ENCODE data around the gene HRK. TPM values are rescaled to one million over a fixed set of nuclear protein-coding genes. Genes with fewer than 3 reads are reported as not detected.

Gene HRK
- total RNA-seq = not detected

- POLR2A ChIA-PET = no interaction called here
- CTCF ChIA-PET = interaction anchor here (0.7 to 1.5 kb wide), 5 partner anchors 11 to 603 kb away, joined by 3 to 4 read pairs (median 3); no protein-coding TSS in a partner anchor
- Mint-ChIP-seq H3K27ac (no peak within 1 kb of the TSS), H3K4me3 (peak within 1 kb of the TSS; percentile 57), H3K36me3 (ENCODE audit: low read depth) (no peaks in the 10 kb centered on the region), H3K4me1 (peaks cover 35% of the 10 kb centered on the region), H3K9me3 (ENCODE audit: low read depth) (no peaks in the 10 kb centered on the region), H3K27me3 (peaks cover 55% of the 10 kb centered on the region)
- intact Hi-C loops (cut with DNase I, micrococcal nuclease) = loop anchor here in 1 of 2 experiments (5.0 kb wide), 1 partner anchor 179 kb away; no protein-coding TSS in a partner anchor
- ATAC-seq = no peak
- DNase-seq = peak; percentile 21
Observed at GRCh38 chr12:116881325-116881876, at the start of gene HRK. TSS of gene HRK (minus strand) at chr12:116881441. CDS start at chr12:116881307, 134 bp downstream.

- Mint-ChIP-seq H3K27me3 (no peaks in the 10 kb centered on the region), H3K4me1 (peaks cover 24% of the 10 kb centered on the region), H3K9me3 (ENCODE audit: low read depth) (no peaks in the 10 kb centered on the region), H3K36me3 (ENCODE audit: low read depth) (peaks cover 28% of the 10 kb centered on the region), H3K4me3 (no peak overlapping the region), H3K27ac (no peak overlapping the region)
- no peak for DNase-seq
- CTCF ChIA-PET = interaction anchor here (0.7 to 1.1 kb wide), 2 partner anchors 9 to 13 kb away, joined by 3 to 4 read pairs; no protein-coding TSS in a partner anchor
- intact Hi-C loops (cut with DNase I, micrococcal nuclease) = loop anchor here in 1 of 2 experiments (10.0 kb wide), 1 partner anchor 205 kb away; no protein-coding TSS in a partner anchor
- POLR2A ChIA-PET = no interaction called here
- no peak for ATAC-seq
Observed at GRCh38 chr12:116929885-116930284, 48.6 kb upstream of the HRK start.

- POLR2A ChIA-PET = no interaction called here
- no peak for ATAC-seq
- H3K4me3 Mint-ChIP-seq = no peak overlapping the region
- no peaks in the 10 kb centered on the region for H3K9me3 Mint-ChIP-seq (ENCODE audit: low read depth)
- H3K36me3 Mint-ChIP-seq (ENCODE audit: low read depth) = peaks cover 26% of the 10 kb centered on the region
- CTCF ChIA-PET = no interaction called here
- H3K27ac Mint-ChIP-seq = no peak overlapping the region
- H3K4me1 Mint-ChIP-seq = peaks cover 36% of the 10 kb centered on the region
- intact Hi-C loops (cut with DNase I, micrococcal nuclease) = loop anchor here in 1 of 2 experiments (10.0 kb wide), 1 partner anchor 206 kb away; no protein-coding TSS in a partner anchor
- no peak for DNase-seq
- H3K27me3 Mint-ChIP-seq = no peaks in the 10 kb centered on the region
Observed at GRCh38 chr12:116928504-116928903, 47.3 kb upstream of the HRK start.

- intact Hi-C loops (cut with DNase I, micrococcal nuclease) = loop anchor here in 1 of 2 experiments (10.0 kb wide), 1 partner anchor 207 kb away; no protein-coding TSS in a partner anchor
- Mint-ChIP-seq H3K27me3 (no peaks in the 10 kb centered on the region), H3K9me3 (ENCODE audit: low read depth) (no peaks in the 10 kb centered on the region), H3K36me3 (ENCODE audit: low read depth) (peaks cover 26% of the 10 kb centered on the region), H3K4me1 (peaks cover 44% of the 10 kb centered on the region), H3K4me3 (no peak overlapping the region), H3K27ac (no peak overlapping the region)
- CTCF ChIA-PET = interaction anchor here (0.6 kb wide), 1 partner anchor 16 kb away, joined by 4 read pairs; no protein-coding TSS in a partner anchor
- ATAC-seq (no peak), DNase-seq (no peak)
- POLR2A ChIA-PET = no interaction called here
Observed at GRCh38 chr12:116927244-116927940, 46.2 kb upstream of the HRK start.

- Mint-ChIP-seq H3K27me3 (no peaks in the 10 kb centered on the region), H3K4me3 (no peak overlapping the region), H3K9me3 (ENCODE audit: low read depth) (no peaks in the 10 kb centered on the region), H3K36me3 (ENCODE audit: low read depth) (peaks cover 21% of the 10 kb centered on the region), H3K4me1 (peaks cover 51% of the 10 kb centered on the region), H3K27ac (no peak overlapping the region)
- ChIA-PET CTCF (interaction anchor here (0.6 to 1.2 kb wide), 4 partner anchors 14 to 472 kb away, joined by 3 to 4 read pairs (median 4); no protein-coding TSS in a partner anchor), POLR2A (no interaction called here)
- DNase-seq = no peak
- no peak for ATAC-seq
- intact Hi-C loops (cut with DNase I, micrococcal nuclease) = loop anchor here in 1 of 2 experiments (10.0 kb wide), 1 partner anchor 208 kb away; no protein-coding TSS in a partner anchor
Observed at GRCh38 chr12:116926283-116927243, 45.3 kb upstream of the HRK start.

GRCh38 chr12:116924558-116925453, 43.6 kb upstream of the HRK start:
- H3K27ac Mint-ChIP-seq = peak overlapping the region; percentile 76
- no peak overlapping the region for H3K4me3 Mint-ChIP-seq
- H3K27me3 Mint-ChIP-seq = peaks cover 12% of the 10 kb centered on the region
- peaks cover 68% of the 10 kb centered on the region for H3K4me1 Mint-ChIP-seq
- no peaks in the 10 kb centered on the region for H3K9me3 Mint-ChIP-seq (ENCODE audit: low read depth)
- CTCF ChIA-PET = interaction anchor here (1.1 kb wide), 1 partner anchor 34 kb away, joined by 5 read pairs; no protein-coding TSS in a partner anchor
- intact Hi-C loops (cut with DNase I, micrococcal nuclease) = loop anchor here (1.0 to 10.0 kb wide), 4 partner anchors 14 to 210 kb away; partner anchors contain the start of genes FBXW8 (in 1 of the 2), RNFT2 (in 1 of the 2) and SPRING1 (in 1 of the 2)
- POLR2A ChIA-PET = interaction anchor here (1.1 kb wide), 1 partner anchor 209 kb away, joined by 3 read pairs; no protein-coding TSS in a partner anchor
- peaks cover 16% of the 10 kb centered on the region for H3K36me3 Mint-ChIP-seq (ENCODE audit: low read depth)
- ATAC-seq (peak; percentile 75), DNase-seq (peak; percentile 67)

- Mint-ChIP-seq H3K27me3 (peaks cover 12% of the 10 kb centered on the region), H3K36me3 (ENCODE audit: low read depth) (peaks cover 11% of the 10 kb centered on the region), H3K4me1 (peaks cover 70% of the 10 kb centered on the region), H3K27ac (peak overlapping the region; percentile 44), H3K4me3 (no peak overlapping the region), H3K9me3 (ENCODE audit: low read depth) (no peaks in the 10 kb centered on the region)
- DNase-seq = no peak
- intact Hi-C loops (cut with DNase I, micrococcal nuclease) = loop anchor here (1.0 to 10.0 kb wide), 5 partner anchors 11 to 212 kb away; partner anchors contain the start of genes RNFT2 (in 2 of the 2) and SPRING1 (in 2 of the 2)
- ChIA-PET CTCF (interaction anchor here (1.0 kb wide), 1 partner anchor 10 kb away, joined by 6 read pairs; no protein-coding TSS in a partner anchor), POLR2A (no interaction called here)
- peak; percentile 67 for ATAC-seq
Observed at GRCh38 chr12:116922194-116922897, 41.1 kb upstream of the HRK start.

- Mint-ChIP-seq H3K9me3 (ENCODE audit: low read depth) (no peaks in the 10 kb centered on the region), H3K27ac (no peak overlapping the region), H3K4me1 (peaks cover 69% of the 10 kb centered on the region), H3K27me3 (peaks cover 12% of the 10 kb centered on the region), H3K36me3 (ENCODE audit: low read depth) (peaks cover 14% of the 10 kb centered on the region), H3K4me3 (no peak overlapping the region)
- intact Hi-C loops (cut with DNase I, micrococcal nuclease) = loop anchor here in 1 of 2 experiments (5.0 to 10.0 kb wide), 2 partner anchors 184 to 214 kb away; partner anchors contain the start of genes RNFT2 and SPRING1
- CTCF ChIA-PET = no interaction called here
- DNase-seq = no peak
- no peak for ATAC-seq
- POLR2A ChIA-PET = no interaction called here
Observed at GRCh38 chr12:116920939-116921338, 39.7 kb upstream of the HRK start.

- Mint-ChIP-seq H3K4me1 (peaks cover 67% of the 10 kb centered on the region), H3K4me3 (no peak overlapping the region), H3K36me3 (ENCODE audit: low read depth) (peaks cover 22% of the 10 kb centered on the region), H3K27me3 (peaks cover 12% of the 10 kb centered on the region), H3K9me3 (ENCODE audit: low read depth) (no peaks in the 10 kb centered on the region), H3K27ac (no peak overlapping the region)
- CTCF ChIA-PET = interaction anchor here (0.6 kb wide), 1 partner anchor 9 kb away, joined by 3 read pairs; no protein-coding TSS in a partner anchor
- DNase-seq = no peak
- ATAC-seq = no peak
- POLR2A ChIA-PET = no interaction called here
- intact Hi-C loops (cut with DNase I, micrococcal nuclease) = loop anchor here in 1 of 2 experiments (5.0 to 10.0 kb wide), 2 partner anchors 183 to 215 kb away; partner anchors contain the start of genes RNFT2 and SPRING1
Observed at GRCh38 chr12:116919706-116920485, 38.7 kb upstream of the HRK start.

Data from activated CD4-positive, alpha-beta T cell treated with anti-CD3 and anti-CD28 coated beads for 36 hours (primary cell).